ENCODE measurements around the gene PPP2R5C.

The PPP2R5C gene

GRCh38 chr14:101884089-101884933, 122.8 kb downstream of the PPP2R5C start:
- Mint-ChIP-seq H3K27me3 (ENCODE audit: low read depth, poor library complexity) (peaks cover 5% of the 10 kb centered on the region), H3K4me3 (no peak overlapping the region), H3K36me3 (ENCODE audit: low read depth) (peaks cover 60% of the 10 kb centered on the region), H3K4me1 (peaks cover 2% of the 10 kb centered on the region), H3K9me3 (no peaks in the 10 kb centered on the region), H3K27ac (no peak overlapping the region)
- no peak for DNase-seq
- no peak for TF ChIP-seq CTCF (IDR thresholded peaks at IDR 0.05)

- Mint-ChIP-seq H3K4me1 (no peaks in the 10 kb centered on the region), H3K9me3 (no peaks in the 10 kb centered on the region), H3K36me3 (ENCODE audit: low read depth) (peaks cover 62% of the 10 kb centered on the region), H3K4me3 (no peak overlapping the region), H3K27ac (no peak overlapping the region), H3K27me3 (ENCODE audit: low read depth, poor library complexity) (no peaks in the 10 kb centered on the region)
- TF ChIP-seq CTCF (IDR thresholded peaks at IDR 0.05) = no peak
- no peak for DNase-seq
Observed at GRCh38 chr14:101884934-101885576, 123.5 kb downstream of the PPP2R5C start.

GRCh38 chr14:101887219-101887618, 125.7 kb downstream of the PPP2R5C start:
- no peaks in the 10 kb centered on the region for H3K27me3 Mint-ChIP-seq (ENCODE audit: low read depth, poor library complexity)
- no peak overlapping the region for H3K4me3 Mint-ChIP-seq
- H3K36me3 Mint-ChIP-seq (ENCODE audit: low read depth) = peaks cover 63% of the 10 kb centered on the region

GRCh38 chr14:101888182-101888581, 126.7 kb downstream of the PPP2R5C start:
- H3K4me1 Mint-ChIP-seq = no peaks in the 10 kb centered on the region
- no peaks in the 10 kb centered on the region for H3K27me3 Mint-ChIP-seq (ENCODE audit: low read depth, poor library complexity)
- H3K36me3 Mint-ChIP-seq (ENCODE audit: low read depth) = peaks cover 60% of the 10 kb centered on the region
- H3K4me3 Mint-ChIP-seq = no peak overlapping the region
- no peak for DNase-seq
- TF ChIP-seq CTCF (IDR thresholded peaks at IDR 0.05) = no peak
- H3K9me3 Mint-ChIP-seq = no peaks in the 10 kb centered on the region
- H3K27ac Mint-ChIP-seq = no peak overlapping the region

More at GRCh38 chr14:101887219-101887618, 125.7 kb downstream of the PPP2R5C start:
- no peak for DNase-seq
- Mint-ChIP-seq H3K27ac (no peak overlapping the region), H3K4me1 (no peaks in the 10 kb centered on the region), H3K9me3 (no peaks in the 10 kb centered on the region)
- TF ChIP-seq CTCF (IDR thresholded peaks at IDR 0.05) = no peak

GRCh38 chr14:101889366-101889765, 127.9 kb downstream of the PPP2R5C start:
- no peaks in the 10 kb centered on the region for H3K27me3 Mint-ChIP-seq (ENCODE audit: low read depth, poor library complexity)
- DNase-seq = no peak
- TF ChIP-seq CTCF (IDR thresholded peaks at IDR 0.05) = no peak
- H3K9me3 Mint-ChIP-seq = no peaks in the 10 kb centered on the region
- no peak overlapping the region for H3K4me3 Mint-ChIP-seq
- no peaks in the 10 kb centered on the region for H3K4me1 Mint-ChIP-seq
- no peak overlapping the region for H3K27ac Mint-ChIP-seq
- H3K36me3 Mint-ChIP-seq (ENCODE audit: low read depth) = peaks cover 54% of the 10 kb centered on the region
